ENCODE measurements around the gene RAB8A. TPM values are rescaled to one million over a fixed set of nuclear protein-coding genes. Genes with fewer than 3 reads are reported as not detected.

The RAB8A gene
- total and polyA plus RNA-seq, 2 of the 8 experiments (the other 6 are each of a cell fraction or from before 2014, with no cell fraction given) = 65.8 to 97.0 TPM

GRCh38 chr19:16161840-16162239 is 50.2 kb downstream of the RAB8A start (continued):
- no peak for TF ChIP-seq YY1 (IDR thresholded peaks at IDR 0.05; ENCODE audit: low read depth, low read length)

All from H1 (cell line).